HG03135 (cell line): ENCODE data around the gene HNRNPH2.

Experiments
- ATAC-seq: cut with Tn5 transposase; IDR thresholded peaks from one replicate; pipeline ENCODE4 v1.9.1; 2021; ENCODE audit warnings: mild to moderate bottlenecking, moderate library complexity; ENCODE audit not compliant: unreplicated experiment

The HNRNPH2 gene

DNA sequence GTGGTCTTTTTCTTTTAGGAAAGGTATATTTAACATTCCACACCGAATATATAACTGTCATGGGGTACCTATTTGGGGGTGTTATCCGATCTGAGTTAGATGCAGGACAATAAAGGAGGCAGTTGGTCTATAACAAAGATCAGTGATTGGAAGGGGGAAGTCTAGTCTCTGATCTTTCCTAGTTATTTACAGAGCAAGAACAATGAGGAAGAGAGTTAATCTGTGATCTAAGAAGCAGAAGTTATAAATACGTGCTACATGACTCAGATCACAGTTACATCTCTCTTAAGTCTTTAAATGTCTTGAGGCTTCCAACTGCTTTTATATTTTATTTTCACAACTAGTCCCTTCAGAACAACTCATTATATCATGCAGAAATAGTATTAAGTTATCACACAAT, 44.0 kb downstream of the HNRNPH2 start:
- no peak for ATAC-seq

- ATAC-seq, result no peak
These were observed 52.6 kb downstream of the HNRNPH2 start for GRCh38 chrX:101460669-101461068.

- no peak for ATAC-seq
These were observed 54.9 kb downstream of the HNRNPH2 start for GRCh38 chrX:101462892-101463291.
